GM23338 (cell line): ENCODE data around the gene GNB3.

Experiments
- CREB1 ChIP-seq: fragments of 250-450 bp; sonication (Bioruptor Pico); IDR thresholded peaks from 2 replicates; pipeline ENCODE4 v1.5.0; 2020; ENCODE audit warnings: low read depth, mild to moderate bottlenecking, moderate library complexity
- CTCF ChIP-seq, 2 experiments: fragments of 200-600 bp in 1 of 2; sonication (generic) in 1 of 2; conservative IDR thresholded peaks; 2 replicates each; pipeline versions ENCODE4 v1.5.1 to v1.6.1; 2016 to 2017; ENCODE audit warnings: antibody characterized with exemption in 2 of 2, low read depth in 2 of 2, mild to moderate bottlenecking in 2 of 2, moderate library complexity in 1 of 2
- EZH2 ChIP-seq: fragments of 200-600 bp; sonication (generic); IDR thresholded peaks from one replicate; pipeline ENCODE4 v1.8.0; 2017; ENCODE audit warnings: antibody characterized with exemption, mild to moderate bottlenecking, low read depth; ENCODE audit not compliant: unreplicated experiment
- EZH2phosphoT487 ChIP-seq: fragments of 200-600 bp; sonication (generic); IDR thresholded peaks from one replicate; pipeline ENCODE4 v1.8.1; 2018; ENCODE audit warnings: antibody characterized with exemption; ENCODE audit not compliant: unreplicated experiment
- JUNB ChIP-seq: IDR thresholded peaks from one replicate; pipeline ENCODE4 v1.6.1; 2016; ENCODE audit warnings: antibody characterized with exemption; ENCODE audit not compliant: unreplicated experiment
- POLR2AphosphoS5 ChIP-seq: IDR thresholded peaks from 2 replicates; pipeline ENCODE4 v1.6.1; 2016; ENCODE audit warnings: antibody characterized with exemption, low read depth
- STAT1 ChIP-seq: IDR thresholded peaks from one replicate; pipeline ENCODE4 v1.6.1; 2016; ENCODE audit warnings: antibody characterized with exemption; ENCODE audit not compliant: unreplicated experiment
- ZNF114 ChIP-seq: fragments of 250-450 bp; sonication (Bioruptor Pico); IDR thresholded peaks from 2 replicates; pipeline ENCODE4 v1.5.0; 2020; ENCODE audit warnings: mild to moderate bottlenecking, moderate library complexity
- TF ChIP-seq, protein P1 (sequence below): IDR thresholded peaks from one replicate; pipeline ENCODE4 v1.6.1; 2018; ENCODE audit warnings: antibody characterized with exemption; ENCODE audit not compliant: unreplicated experiment
- TF ChIP-seq, protein P2 (sequence below): IDR thresholded peaks from 2 replicates; pipeline ENCODE4 v1.6.1; 2016; ENCODE audit warnings: antibody characterized with exemption

GRCh38 chr12:6826125-6826733 lies 14.5 kb upstream of the GNB3 start:
- TF ChIP-seq CTCF (conservative IDR thresholded peaks at IDR 0.05; ENCODE audit: low read depth in 2 of 2) = no peak
- no peak for TF ChIP-seq EZH2
- no peak for TF ChIP-seq CREB1 (CRISPR knock-in tag)
- TF ChIP-seq, protein P1, sequence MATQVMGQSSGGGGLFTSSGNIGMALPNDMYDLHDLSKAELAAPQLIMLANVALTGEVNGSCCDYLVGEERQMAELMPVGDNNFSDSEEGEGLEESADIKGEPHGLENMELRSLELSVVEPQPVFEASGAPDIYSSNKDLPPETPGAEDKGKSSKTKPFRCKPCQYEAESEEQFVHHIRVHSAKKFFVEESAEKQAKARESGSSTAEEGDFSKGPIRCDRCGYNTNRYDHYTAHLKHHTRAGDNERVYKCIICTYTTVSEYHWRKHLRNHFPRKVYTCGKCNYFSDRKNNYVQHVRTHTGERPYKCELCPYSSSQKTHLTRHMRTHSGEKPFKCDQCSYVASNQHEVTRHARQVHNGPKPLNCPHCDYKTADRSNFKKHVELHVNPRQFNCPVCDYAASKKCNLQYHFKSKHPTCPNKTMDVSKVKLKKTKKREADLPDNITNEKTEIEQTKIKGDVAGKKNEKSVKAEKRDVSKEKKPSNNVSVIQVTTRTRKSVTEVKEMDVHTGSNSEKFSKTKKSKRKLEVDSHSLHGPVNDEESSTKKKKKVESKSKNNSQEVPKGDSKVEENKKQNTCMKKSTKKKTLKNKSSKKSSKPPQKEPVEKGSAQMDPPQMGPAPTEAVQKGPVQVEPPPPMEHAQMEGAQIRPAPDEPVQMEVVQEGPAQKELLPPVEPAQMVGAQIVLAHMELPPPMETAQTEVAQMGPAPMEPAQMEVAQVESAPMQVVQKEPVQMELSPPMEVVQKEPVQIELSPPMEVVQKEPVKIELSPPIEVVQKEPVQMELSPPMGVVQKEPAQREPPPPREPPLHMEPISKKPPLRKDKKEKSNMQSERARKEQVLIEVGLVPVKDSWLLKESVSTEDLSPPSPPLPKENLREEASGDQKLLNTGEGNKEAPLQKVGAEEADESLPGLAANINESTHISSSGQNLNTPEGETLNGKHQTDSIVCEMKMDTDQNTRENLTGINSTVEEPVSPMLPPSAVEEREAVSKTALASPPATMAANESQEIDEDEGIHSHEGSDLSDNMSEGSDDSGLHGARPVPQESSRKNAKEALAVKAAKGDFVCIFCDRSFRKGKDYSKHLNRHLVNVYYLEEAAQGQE = no peak
- no peak for TF ChIP-seq EZH2phosphoT487
- TF ChIP-seq JUNB = no peak
- no peak for TF ChIP-seq POLR2AphosphoS5
- TF ChIP-seq ZNF114 (CRISPR knock-in tag) = no peak
- TF ChIP-seq, protein P2, sequence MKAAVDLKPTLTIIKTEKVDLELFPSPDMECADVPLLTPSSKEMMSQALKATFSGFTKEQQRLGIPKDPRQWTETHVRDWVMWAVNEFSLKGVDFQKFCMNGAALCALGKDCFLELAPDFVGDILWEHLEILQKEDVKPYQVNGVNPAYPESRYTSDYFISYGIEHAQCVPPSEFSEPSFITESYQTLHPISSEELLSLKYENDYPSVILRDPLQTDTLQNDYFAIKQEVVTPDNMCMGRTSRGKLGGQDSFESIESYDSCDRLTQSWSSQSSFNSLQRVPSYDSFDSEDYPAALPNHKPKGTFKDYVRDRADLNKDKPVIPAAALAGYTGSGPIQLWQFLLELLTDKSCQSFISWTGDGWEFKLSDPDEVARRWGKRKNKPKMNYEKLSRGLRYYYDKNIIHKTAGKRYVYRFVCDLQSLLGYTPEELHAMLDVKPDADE = no peak
- TF ChIP-seq STAT1 = no peak
